NCI-H1092 treated with DMSO at 0.1 percent for 48 hours (cell line): ENCODE measurements around the gene CSTPP1.
"Not testable (repeated sequence)": the region's sequence is repeated elsewhere in the genome, so short reads cannot be mapped to it uniquely, and the experiment has no call there.

Source experiments
- DNase-seq: peaks from one replicate; lab custom pipeline; 2025; lab: John Stamatoyannopoulos, UW

CSTPP1 gene

GRCh38 chr11:46953093-46953492, 16.5 kb downstream of the CSTPP1 start:
- DNase-seq: no peak

DNA sequence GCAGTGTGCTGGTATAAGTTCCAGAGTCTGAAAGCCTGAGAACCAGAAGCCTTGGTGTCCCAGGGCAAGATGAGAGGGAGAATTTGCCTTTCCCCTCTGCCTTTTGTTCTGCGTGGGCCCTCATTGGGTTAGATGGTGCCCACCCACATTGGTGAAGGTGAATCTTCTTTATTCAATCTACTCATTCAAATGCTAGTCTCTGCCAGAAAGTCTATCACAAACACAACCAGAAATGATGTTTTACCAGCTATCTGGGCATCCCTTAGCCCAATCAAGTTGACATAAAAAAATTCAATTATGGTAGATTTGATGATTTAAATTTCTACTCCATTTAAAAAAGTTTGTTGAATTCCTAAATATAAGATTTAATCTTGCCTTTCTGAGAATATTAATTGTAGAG, 22.2 kb downstream of the CSTPP1 start:
- DNase-seq: no peak

- no peak for DNase-seq
Measured at GRCh38 chr11:46961041-46961440, 24.5 kb downstream of the CSTPP1 start.

- not testable (repeated sequence) for DNase-seq
Measured at GRCh38 chr11:46961886-46962285, 25.3 kb downstream of the CSTPP1 start.

GRCh38 chr11:46963844-46964243, 27.3 kb downstream of the CSTPP1 start:
- no peak for DNase-seq

- DNase-seq: no peak
Measured at GRCh38 chr11:46966773-46967172, 30.2 kb downstream of the CSTPP1 start.

DNA sequence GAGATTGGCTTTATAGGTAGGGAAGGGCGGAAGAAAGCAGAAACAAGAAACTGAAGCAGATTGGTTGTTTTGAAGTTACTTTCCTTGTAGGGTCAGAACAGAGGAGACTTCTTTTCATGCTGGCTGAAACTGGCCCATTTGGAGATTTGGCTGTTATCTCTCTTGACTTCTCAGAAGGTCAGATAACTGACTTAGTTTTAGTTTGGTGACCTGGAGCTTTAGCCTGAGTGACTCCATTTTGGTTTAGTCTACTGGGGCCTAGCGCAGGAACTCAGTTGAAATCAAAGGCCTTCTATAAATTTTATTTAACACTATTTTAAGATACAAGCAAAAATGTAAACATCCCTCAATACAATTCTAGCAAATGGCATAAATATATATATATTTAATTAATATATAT, 31.4 kb downstream of the CSTPP1 start:
- no peak for DNase-seq

DNA sequence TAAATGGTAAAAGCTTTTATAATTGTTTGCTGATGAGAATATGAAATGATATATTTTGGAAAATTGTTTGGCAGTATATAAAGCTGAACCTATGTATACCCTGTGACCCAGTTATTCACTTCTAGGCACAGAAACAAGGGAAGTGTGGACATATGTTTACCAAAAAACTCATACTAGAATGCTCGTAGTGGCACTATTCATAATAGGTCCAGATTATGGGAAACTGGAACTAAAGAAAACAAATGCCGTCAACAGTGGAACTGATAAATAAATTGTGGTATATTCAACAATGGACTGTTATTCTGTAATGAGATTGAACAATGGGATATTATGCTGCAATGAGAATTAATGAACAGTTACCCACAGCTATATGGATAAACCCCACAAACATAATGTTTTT, 32.8 kb downstream of the CSTPP1 start:
- no peak for DNase-seq

DNA sequence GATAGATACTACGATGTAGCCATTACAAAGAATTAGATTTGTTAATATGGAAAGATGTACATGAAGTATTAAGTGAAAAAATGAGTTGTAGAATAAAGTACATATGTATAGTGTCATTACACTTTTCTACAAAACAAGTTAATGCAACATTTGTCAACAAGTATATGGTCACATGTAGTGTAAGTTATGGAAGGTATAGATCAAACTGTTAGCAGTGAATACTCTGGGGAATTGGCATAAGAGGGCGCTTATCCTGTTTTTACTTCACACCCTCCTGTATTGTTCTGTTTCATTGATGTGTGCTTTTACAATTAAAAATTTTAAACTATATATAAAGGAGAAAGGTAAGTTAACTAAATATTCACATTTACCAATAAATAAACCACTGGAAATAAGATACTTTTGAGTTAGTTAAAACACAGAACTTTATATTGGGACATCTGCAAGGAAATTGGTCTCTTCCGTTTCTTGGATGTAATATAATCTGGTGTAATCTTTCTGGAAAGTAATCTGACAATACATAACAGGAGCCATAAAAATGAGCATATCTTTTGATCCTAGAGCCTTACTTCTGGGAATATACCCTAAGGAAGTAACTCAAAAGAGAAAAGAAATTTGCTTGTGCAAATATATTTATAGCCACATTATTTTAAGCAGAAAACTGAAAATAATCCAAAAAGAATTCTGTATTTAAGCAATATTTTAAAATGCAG, 34.5 kb downstream of the CSTPP1 start:
- DNase-seq: no peak

- DNase-seq: no peak
Measured at GRCh38 chr11:46972343-46972742, 35.8 kb downstream of the CSTPP1 start.

DNA sequence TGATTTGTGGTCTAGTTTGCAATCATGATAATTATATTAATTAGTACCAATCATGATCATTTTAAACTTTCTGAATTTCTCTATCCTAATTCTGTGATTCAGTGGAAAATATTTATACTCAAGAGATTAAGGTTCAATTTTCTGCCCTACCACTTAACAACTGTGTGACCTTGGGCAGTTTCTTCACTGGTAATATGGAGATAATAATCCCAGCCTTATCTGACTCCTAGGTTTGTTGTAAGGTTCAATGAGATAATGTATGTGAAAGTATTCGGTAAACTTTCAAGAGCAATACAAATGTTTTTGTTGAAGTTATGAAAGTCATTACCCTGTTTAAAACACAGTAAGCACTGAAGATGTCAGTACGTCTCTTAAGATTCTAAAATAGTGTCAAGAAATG, 36.3 kb downstream of the CSTPP1 start:
- no peak for DNase-seq

- DNase-seq: no peak
Measured at GRCh38 chr11:46976182-46976854, 39.8 kb downstream of the CSTPP1 start.

DNA sequence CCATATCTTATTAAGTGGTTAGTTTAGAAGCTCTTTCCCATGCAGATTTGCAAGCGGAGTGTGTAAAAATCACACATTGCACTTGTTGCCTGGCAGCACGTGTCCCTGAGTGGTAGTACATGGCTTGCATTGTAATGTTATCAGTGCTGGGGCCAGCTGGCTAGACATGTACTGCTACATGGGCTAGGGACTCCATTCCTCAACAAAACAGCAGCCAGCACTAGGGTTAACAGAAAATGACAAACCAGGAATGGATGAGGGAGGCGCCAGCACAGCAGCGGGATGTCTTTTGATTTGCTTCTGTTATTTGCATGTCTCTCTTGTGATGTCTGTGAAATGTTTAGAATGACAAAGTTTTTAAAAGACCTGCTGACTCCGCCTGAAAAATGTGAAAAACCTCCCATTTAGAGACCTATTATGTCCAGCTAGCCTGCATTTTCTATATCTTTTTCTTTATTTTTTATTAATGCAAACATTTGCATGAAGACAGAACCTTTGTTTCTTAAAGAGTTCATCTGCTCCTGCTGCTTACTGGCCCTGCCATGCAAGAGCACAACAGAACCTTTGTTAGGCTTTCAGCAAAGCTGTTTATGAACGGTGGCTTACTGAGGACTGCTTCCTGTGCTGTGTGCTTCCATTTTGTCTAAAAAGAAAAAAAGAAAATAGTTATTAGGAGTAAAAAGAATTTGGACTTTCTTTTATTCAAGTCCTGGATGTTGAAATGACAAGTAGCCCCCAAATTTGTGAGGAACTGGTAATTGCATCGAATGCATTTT, 40.7 kb downstream of the CSTPP1 start:
- DNase-seq: no peak

GRCh38 chr11:46978005-46978491, 41.5 kb downstream of the CSTPP1 start:
- no peak for DNase-seq

GRCh38 chr11:46979358-46979757, 42.8 kb downstream of the CSTPP1 start:
- no peak for DNase-seq

- no peak for DNase-seq
Measured at GRCh38 chr11:46981436-46981835, 44.9 kb downstream of the CSTPP1 start.

DNA sequence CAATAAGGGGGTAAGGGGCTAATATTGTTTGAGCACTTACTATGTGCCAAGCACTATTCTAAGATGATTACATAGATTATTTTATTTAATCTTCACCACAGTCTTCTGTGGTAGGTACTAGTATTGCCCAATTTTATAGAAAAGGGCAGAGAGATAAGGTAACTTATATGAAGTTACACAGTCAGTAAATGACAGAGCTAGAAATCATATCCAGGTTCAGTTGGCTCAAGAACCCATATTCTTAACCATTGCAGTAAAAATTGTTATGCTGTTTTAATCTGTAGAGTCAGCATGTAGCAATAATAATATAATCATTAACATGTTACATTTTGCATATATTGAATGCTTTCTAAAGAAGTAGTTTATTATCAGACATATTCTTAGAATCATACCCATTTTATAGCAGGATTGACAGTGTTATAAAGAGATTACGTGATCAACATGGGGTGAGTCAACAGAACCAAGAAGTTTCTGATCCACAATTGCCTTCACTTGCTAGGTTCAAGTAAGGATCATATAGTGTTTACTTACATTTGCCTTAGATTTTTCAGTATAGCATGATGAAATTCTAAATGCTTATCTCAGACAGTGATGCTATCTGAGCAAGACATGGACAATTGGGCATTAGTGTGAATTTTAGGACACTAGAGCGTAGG, 46.4 kb downstream of the CSTPP1 start:
- DNase-seq: no peak

DNA sequence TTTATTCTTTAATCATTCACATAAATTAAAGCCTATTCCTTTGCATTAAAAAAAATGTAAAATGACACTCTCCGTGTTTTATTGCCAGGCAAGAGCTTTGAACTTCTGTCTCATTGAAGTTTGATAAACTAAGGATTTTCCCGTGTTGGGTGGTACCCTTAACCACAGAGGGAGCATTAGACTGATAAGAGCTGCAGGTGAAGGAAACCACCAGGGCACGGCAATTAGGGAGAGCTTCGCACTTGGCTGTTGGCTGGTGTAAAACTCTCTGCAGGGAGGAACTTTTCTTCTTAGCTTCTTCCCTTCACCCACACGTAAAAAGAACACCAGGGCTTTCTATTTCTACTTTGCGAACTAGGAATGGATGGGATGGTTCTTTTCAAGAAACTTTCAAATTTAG, 47.0 kb downstream of the CSTPP1 start:
- DNase-seq: no peak

DNA sequence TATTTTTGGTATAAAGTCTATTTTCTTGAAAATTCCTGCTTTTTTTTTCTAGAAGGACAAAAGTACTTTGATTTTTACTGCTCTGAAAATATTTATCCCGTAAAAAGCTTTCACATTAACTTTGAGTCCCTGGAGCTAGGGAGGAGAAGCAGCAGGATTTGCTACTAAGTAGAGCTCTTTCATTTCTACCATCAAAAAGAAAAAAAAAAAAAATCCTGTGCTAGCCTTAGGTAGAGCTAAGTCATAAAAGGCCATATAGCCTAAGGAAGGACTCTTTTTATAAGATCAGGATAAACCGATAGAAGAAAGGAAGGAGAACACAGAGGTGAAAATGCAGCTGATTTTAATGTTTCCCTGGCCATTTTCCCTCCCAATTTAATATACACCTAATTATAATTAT, 48.0 kb downstream of the CSTPP1 start:
- DNase-seq: no peak

- DNase-seq: no peak
Measured at GRCh38 chr11:46984987-46985386, 48.4 kb downstream of the CSTPP1 start.

GRCh38 chr11:46987183-46987582, 50.6 kb downstream of the CSTPP1 start:
- no peak for DNase-seq

DNA sequence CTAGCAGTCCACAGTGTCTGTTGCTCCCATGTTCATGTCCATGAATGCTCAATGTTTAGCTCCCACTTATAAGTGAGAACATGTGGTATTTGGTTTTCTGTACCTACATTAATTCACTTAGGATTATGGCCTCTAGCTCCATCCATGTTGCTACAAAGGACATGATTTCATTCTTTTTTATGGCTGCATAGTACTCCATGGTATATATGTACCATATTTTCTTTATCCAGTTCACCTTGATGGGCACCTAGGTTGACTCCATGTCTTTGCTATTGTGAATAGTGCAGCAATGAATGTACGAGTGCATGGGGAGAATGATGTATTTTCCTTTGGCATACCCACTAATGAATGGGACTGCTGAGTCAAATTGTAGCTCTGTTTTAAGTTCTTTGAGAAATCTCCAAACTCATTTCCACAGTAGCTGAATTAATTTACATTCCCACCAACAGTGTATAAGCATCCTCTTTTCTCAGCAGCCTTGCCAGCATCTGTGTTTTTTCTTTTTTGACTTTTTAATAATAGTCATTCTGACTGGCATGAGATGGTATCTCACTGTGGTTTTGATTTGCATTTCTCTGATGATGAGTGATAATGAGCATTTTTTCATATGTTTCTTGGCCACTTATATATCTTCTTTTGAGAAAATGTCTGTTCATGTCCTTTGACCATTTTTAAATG, 53.4 kb downstream of the CSTPP1 start:
- not testable (repeated sequence) for DNase-seq
